RWPE1 (cell line): Measurements from ENCODE around the gene HIPK3.

Experiments used
- CTCF ChIA-PET: fragments of 350-600 bp; sonication (Branson Sonifier 250); formaldehyde crosslinking; extraction: SDS; loops from one replicate; lab custom pipeline; 2021; lab: Yijun Ruan, JAX
- POLR2A ChIA-PET: fragments of 400-600 bp; formaldehyde crosslinking; extraction: SDS; loops from one replicate; lab custom pipeline; 2020; ENCODE audit warnings: antibody characterized with exemption; ENCODE audit not compliant: low non-redundant PET; lab: Yijun Ruan, JAX
- DNase-seq: peaks from one replicate; pipeline ENCODE4 v3.0.0; 2012; ENCODE audit warnings: low spot score
- H3K27ac ChIP-seq: fragments of 450-650 bp; 2 replicates; pipeline ENCODE4 v1.5.1; 2017
- TF ChIP-seq, protein P1 (sequence below): fragments of 450-650 bp; conservative IDR thresholded peaks from 2 replicates; pipeline ENCODE4 v1.5.1; 2017; ENCODE audit warnings: low read depth, mild to moderate bottlenecking

HIPK3 gene

DNA sequence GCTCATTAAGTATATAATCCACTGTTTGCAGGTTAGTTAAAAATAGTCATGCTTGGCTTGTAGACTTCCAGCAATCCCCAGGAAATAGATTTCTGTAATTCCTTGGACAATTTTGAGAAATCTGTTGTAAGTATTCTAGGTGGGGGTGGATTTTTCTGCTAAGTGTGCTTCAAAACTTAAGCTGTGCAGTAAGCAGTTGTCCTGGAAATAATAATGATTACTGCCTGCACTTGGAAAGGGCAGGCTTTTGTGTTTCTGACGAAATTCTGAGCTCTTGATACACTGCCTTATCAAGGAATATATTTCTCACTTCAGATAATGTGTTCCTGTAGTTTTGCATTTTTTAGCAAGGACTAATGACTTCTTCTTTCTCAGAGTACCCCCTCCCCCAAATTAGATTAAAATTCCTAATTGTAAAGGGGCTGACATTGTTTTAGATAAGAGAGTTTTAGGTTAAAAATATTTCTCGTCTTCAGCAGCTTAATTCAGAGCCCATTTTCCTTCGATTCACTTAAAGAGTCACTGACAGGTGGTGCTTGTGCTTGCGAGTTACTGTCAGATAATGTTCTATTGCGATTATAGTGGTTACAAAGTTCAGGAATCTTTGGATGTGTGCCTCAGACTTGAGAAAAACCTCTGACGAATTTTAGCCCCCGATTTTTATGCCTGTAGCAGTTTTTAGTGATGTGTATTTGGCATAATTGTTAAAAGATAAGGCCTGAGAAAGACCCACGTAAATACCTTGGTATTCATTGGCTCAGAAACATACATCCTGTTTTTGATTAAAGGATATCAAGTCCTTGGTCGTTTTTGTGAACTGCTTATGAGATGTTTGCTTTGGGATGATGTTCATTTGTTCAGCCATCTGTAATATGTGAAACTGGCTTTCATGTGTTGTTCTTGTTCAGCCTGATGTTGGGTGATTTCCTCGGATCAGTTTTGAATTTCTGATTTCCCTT lies 120.5 kb downstream of the HIPK3 start:
- CTCF ChIA-PET, result interaction anchor here (0.6 kb wide), 1 partner anchor 19 kb away, joined by 3 read pairs; no protein-coding TSS in a partner anchor
- TF ChIP-seq, protein P1, sequence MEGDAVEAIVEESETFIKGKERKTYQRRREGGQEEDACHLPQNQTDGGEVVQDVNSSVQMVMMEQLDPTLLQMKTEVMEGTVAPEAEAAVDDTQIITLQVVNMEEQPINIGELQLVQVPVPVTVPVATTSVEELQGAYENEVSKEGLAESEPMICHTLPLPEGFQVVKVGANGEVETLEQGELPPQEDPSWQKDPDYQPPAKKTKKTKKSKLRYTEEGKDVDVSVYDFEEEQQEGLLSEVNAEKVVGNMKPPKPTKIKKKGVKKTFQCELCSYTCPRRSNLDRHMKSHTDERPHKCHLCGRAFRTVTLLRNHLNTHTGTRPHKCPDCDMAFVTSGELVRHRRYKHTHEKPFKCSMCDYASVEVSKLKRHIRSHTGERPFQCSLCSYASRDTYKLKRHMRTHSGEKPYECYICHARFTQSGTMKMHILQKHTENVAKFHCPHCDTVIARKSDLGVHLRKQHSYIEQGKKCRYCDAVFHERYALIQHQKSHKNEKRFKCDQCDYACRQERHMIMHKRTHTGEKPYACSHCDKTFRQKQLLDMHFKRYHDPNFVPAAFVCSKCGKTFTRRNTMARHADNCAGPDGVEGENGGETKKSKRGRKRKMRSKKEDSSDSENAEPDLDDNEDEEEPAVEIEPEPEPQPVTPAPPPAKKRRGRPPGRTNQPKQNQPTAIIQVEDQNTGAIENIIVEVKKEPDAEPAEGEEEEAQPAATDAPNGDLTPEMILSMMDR, result no peak
- H3K27ac ChIP-seq, result no peak overlapping the region
- POLR2A ChIA-PET, result no interaction called here
- no peak for DNase-seq

DNA sequence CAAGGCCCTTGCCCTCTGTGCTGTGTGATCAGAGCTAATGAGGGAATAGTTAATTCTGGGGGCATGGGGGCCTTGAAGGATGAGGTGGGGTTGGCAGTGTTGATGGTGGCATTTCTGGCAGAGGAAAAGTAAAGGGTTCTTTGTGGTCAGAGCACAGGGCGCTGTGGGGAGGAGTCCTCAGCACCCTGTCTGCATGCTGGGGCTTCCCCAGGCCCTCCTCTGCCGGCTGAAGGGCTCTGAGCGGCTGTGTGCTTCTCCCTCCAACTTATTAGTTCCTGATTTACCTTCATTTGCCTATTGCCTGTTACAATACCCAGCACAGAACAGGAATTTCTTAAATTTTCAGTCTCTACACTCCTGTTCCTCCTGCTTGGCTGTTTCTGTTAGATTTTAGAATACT lies 122.8 kb downstream of the HIPK3 start:
- ChIA-PET POLR2A (no interaction called here), CTCF (no interaction called here)
- DNase-seq, result no peak
- no peak overlapping the region for H3K27ac ChIP-seq
- TF ChIP-seq, protein P1, result no peak

DNA sequence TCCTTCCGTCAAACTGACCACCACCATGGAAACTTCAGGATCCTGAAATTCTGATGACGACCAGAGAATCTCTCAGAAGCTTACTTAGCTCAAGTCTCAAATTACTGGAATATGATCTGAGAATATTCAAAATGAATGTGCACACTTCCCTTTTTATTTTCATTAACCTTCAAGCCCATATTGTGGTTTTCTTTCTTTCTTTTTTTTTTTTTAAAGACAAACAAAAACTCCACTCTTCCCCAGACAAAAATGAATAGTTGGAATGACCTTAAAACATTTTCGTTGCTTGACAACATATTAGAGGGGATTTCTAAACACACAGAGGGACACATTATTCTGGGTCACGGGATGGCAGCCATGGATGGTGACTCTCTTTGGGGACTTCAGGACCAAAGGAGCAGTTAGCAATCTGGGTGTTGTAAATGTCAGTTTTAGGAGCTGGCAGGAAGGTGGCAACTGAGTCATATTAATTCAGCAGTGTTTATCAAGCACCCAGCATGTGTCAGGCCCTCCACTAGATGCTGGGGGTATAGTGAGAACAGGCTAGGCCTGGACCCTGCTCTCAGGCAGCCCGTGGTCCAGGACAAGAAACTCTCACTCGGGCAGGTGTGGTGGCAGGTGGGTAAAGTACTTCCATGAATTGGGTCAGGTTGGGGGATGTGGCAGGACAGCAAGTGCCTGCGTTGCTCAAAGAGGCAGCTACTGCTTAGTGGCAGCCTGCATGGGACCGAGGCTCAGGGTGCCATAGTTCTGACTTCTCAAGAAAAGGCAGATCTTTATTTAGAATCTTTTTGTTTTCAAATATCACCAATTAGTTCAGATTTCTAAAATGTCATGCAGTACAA lies 126.1 kb downstream of the HIPK3 start:
- H3K27ac ChIP-seq, result no peak overlapping the region
- CTCF ChIA-PET, result no interaction called here
- DNase-seq, result no peak
- TF ChIP-seq, protein P1, result no peak
- POLR2A ChIA-PET, result no interaction called here

DNA sequence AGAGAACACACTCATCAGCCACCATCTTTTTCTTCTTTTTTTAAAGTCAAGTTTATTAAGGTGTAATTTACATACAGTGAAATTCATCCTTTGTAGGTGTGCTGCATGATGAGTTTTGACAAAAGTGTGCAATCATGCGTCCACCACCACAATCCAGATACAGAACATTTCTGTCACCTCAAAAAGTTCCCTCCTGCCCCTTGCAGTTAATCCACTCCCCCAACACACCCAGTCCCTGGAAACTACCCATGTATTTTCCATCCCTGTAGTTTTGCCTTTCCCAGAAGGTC lies 126.7 kb downstream of the HIPK3 start:
- ChIA-PET CTCF (no interaction called here), POLR2A (no interaction called here)
- DNase-seq, result no peak
- TF ChIP-seq, protein P1, result no peak
- no peak overlapping the region for H3K27ac ChIP-seq

DNA sequence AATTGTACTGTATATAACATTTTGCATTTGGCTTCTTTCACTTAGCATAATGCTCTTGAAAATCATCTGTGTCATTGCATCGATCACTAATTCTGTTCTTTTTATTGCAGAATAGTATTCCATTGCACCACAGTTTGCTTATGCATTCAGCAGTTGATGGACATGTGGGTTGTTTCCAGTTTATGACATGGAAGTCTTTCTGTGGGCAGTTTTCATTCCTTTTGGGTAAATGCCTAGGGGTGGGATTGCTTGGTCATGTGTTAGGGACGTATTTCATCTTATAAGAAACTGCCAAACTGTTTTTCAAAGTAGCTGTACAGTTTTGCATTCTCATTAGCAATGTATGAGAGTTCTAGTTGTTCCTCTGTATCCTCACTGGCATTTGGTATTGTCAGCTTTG lies 127.0 kb downstream of the HIPK3 start:
- no peak overlapping the region for H3K27ac ChIP-seq
- CTCF ChIA-PET, result interaction anchor here (0.6 kb wide), 1 partner anchor 195 kb away, joined by 3 read pairs; no protein-coding TSS in a partner anchor
- TF ChIP-seq, protein P1, result no peak
- DNase-seq, result no peak
- POLR2A ChIA-PET, result no interaction called here

DNA sequence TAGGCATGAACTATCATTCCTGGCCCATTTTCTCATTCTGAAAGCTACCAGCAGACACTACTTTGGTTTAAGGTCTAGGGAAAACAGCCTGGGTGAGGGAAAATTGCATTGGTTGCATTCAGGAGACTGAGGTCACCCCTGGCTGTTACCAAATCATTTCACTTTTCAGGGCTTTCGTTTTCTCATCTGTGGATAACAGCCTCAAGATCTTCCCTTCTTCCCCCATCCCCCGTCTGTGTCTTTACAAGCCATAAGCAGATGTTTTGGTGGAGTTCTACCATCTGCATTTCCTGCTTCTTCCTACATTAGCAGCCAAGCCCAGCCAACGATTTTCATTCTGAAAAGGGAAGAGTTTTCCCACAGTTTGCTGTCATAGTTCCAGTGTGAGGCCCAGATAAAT lies 130.4 kb downstream of the HIPK3 start:
- TF ChIP-seq, protein P1, result no peak
- ChIA-PET CTCF (no interaction called here), POLR2A (no interaction called here)
- no peak for DNase-seq
- H3K27ac ChIP-seq, result no peak overlapping the region
